H1 (cell line): ENCODE measurements around the gene GRIA1. TPM values are rescaled to one million over a fixed set of nuclear protein-coding genes. Genes with fewer than 3 reads are reported as not detected.

ENCODE experiments used
- GTF2F1 ChIP-seq: IDR thresholded peaks from 2 replicates; pipeline ENCODE4 v1.6.1; 2012; ENCODE audit warnings: low read depth, low read length, improper control_type of control experiment, borderline replicate concordance
- JUND ChIP-seq: IDR thresholded peaks from 2 replicates; pipeline ENCODE4 v1.6.1; 2011; ENCODE audit warnings: mild to moderate bottlenecking, improper control_type of control experiment, low read length
- RXRA ChIP-seq: IDR thresholded peaks from 2 replicates; pipeline ENCODE4 v1.6.1; 2011; ENCODE audit warnings: low read depth, mild to moderate bottlenecking, low read length, moderate library complexity; ENCODE audit not compliant: insufficient read depth
- SAP30 ChIP-seq: fragments of 300-600 bp; sonication (generic); IDR thresholded peaks from 2 replicates; pipeline ENCODE4 v1.7.1; 2012; ENCODE audit warnings: low read length, moderate library complexity, mild to moderate bottlenecking, inconsistent platforms; ENCODE audit not compliant: insufficient read depth, insufficient replicate concordance
- SIN3A ChIP-seq, 2 experiments: IDR thresholded peaks in 1 of 2; conservative IDR thresholded peaks in 1 of 2; 2 replicates each; pipeline ENCODE4 v1.6.1; 2011 to 2012; ENCODE audit warnings: low read length in 2 of 2, improper control_type of control experiment in 1 of 2, low read depth in 1 of 2, mild to moderate bottlenecking in 1 of 2
- polyA plus RNA-seq, 7 experiments: library from polyadenylated mRNA; depleted of rRNA in 3 of 7; stranded (reverse) in 5 of 7; unstranded in 2 of 7; fragments of >200 nt in 5 of 7; fragments of 200-250 nt in 2 of 7; gene quantifications; 1 replicate in 5 of 7; 2 replicates in 1 of 7; 4 replicates in 1 of 7; pipeline versions ENCODE4 v1.2.1 to v1.2.3, GENCODE V29; 2011 to 2013; ENCODE audit warnings: missing spikeins in 2 of 7, mixed read lengths in 2 of 7
- total RNA-seq: library from RNA; stranded (reverse); fragmentation: NEBNext Ultra II Directional; extraction: Animal tissue kit (Norgen Biotek cat#: 25700); gene quantifications from 2 replicates; pipeline ENCODE4 v1.2.1, GENCODE V29; 2021

GRIA1 gene
- total and polyA plus RNA-seq, 2 of the 8 experiments (the other 6 are each of a cell fraction or from before 2014, with no cell fraction given) = 0.97 to 2.5 TPM

- TF ChIP-seq JUND (no peak), SAP30 (no peak), RXRA (no peak), GTF2F1 (no peak), SIN3A (conservative IDR thresholded peaks at IDR 0.05 in 1 of 2, IDR thresholded peaks at IDR 0.05 in 1 of 2; ENCODE audit: low read depth in 1 of 2, low read length in 2 of 2) (no peak)
These were observed 26.2 kb downstream of the GRIA1 start (continued) for GRCh38 chr5:153516504-153517240.
